Erythroblast (primary cell): ENCODE data around the gene SLC35B1.

Experiments
- GATA1 ChIP-seq: IDR thresholded peaks from 2 replicates; pipeline ENCODE4 v1.6.1; 2011; ENCODE audit warnings: low read depth, mild to moderate bottlenecking, control low read depth, low read length, moderate library complexity
- POLR2A ChIP-seq: IDR thresholded peaks from 2 replicates; pipeline ENCODE4 v1.6.1; 2011; ENCODE audit warnings: mild to moderate bottlenecking, low read length

GRCh38 chr17:49752508-49752907, 44.7 kb upstream of the SLC35B1 start:
- no peak for TF ChIP-seq POLR2A
- TF ChIP-seq GATA1 = no peak
